8988T (cell line): ENCODE results near the gene TSHZ3.

ENCODE experiments used
- DNase-seq: peaks from one replicate; pipeline ENCODE4 v3.0.0; 2011

Gene TSHZ3

DNA sequence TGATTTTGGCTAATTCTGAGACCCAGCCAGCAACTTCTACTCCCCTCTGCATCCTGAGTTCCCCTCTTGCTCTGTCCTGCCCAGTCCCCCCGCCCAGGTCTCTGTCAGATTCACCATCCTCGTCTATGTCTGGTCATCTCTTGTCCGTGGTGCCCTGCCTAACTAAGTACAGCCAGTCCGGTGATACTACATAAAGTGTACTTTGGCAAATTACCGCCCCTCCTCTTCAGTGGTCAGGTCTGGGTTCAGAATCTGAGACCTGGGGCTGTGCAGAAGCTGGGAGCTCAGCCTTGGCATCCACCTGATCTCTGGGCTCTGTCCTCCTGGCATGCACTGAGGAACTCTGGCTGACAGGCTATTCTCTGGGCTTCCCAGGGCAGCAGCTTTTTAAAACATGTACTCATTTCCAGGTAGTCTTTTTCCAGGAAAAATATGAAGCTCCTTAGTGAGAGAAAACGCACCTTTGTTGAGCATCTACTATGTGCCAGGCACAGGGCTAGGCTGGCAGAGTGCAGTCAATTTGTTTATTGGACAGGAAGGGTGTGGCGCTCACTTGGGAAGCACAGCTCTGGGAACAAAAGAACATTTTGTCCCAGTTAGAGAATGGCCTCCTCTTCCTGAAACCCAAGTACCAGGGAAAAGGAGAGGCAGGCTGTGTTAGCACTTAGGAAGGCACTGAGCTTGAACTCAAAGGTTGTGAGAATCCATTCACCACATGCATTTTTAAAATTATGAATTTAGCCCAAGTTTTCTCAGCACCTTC is 88.9 kb downstream of the TSHZ3 start:
- DNase-seq: no peak

DNA sequence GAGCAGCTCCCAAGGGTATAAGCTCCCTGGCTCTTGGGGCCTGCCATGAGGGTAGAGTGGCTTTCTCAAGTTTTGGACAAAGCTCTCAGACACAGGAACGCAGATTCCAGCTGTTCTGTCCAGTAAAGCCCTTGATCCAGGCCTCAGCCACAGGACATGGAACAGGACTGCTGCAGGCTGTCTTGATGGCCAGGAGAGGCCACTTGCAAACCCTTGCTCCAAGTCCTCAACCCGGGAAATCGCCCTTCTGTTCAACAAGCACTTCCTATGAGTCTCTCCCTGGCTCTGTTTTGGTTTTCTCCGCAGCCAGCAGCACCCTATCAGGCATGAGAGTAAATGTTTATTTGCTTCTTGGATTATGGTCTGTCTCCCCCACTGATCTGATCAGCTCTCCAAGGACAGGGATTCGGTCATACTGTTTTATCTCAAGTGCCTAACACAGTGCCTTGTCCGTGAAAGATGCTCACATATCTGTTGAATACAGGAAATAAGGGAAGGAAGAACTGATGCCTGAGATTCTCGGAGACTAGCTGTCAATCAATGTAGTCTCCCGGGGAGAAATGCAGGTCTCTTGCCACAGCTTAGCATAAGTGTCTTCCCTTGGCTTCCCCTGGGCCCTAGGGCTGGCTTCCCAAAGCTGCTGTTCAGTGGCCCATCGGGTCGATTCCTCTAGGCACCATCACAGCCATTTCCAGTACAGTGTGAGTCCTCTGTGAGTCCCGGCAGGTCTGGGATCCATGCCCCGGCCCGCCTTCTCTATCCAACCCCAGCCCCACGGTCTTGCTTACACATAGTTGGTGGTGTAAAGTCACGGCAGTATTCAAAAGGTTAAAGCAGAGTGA is 90.8 kb downstream of the TSHZ3 start:
- DNase-seq: no peak

DNA sequence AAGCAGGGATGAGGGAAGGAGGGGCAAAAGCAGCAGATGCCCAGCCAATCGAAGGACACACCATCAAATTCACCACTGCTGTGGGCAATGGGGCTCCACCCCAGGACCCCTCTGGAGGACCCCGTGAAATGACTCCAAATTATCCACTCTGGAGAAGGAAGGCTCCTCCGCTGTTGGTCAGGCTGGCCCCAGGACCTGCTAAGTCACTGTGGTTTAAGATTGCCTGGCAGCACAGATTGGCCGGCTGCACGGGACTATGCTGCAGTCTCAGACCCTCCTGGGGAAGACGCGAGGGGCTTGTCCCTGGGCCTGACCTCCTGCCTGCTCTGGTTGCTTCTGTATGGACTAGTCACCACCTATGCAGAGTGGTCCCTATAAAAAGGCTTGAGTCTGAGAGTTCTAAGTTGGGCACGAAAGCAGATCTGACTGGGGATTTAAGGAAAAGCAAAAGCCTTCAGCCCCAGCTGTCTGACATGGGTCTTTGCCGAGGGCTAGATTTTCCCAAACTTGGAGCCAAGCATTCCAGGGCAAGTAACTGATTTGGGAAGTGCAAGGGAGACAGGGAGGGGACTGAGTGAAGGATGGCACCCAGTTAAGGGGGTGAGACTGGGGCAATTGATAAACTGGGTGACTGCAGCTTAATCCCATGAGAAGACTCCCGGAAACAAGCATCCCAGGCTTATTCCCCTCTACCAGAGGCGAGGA is 91.7 kb downstream of the TSHZ3 start:
- no peak for DNase-seq

DNA sequence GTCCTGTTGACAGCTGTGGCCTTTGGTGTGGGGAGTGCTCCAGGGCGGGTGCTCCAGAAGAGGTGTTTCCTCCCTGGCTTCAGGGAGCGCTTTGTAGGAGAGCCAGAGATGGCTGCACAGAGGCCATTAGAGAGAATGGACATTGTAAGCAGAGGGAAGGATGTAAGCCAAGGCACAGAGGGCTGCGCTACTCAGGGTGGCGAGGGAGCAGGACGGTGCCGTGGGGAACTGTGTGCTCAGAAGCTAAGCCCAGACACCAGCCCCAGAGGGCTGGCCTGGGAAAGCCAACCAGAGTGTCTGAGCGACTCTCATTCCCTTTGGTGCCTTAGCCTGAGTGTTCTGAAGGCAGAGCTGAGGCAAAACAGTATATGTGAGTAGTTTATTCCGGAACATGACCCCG is 92.2 kb downstream of the TSHZ3 start:
- DNase-seq: no peak

DNA sequence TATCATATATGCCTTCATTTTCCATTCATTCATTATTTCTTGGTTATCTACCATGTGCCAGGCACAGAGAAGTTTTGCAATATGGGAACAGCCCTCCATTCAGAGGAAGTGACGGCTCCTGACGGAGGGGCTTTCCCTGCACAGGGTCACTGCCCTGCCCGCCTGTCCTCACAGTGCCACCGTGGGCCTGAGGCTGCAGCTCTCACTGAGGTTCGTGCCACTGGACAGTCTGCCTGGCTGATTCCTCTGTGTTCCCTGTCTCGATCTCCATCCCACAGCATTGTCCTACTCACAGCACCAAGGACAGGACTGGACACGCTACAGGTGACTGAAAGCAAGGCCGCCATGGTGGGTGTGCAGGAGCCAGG is 92.7 kb downstream of the TSHZ3 start:
- no peak for DNase-seq

DNA sequence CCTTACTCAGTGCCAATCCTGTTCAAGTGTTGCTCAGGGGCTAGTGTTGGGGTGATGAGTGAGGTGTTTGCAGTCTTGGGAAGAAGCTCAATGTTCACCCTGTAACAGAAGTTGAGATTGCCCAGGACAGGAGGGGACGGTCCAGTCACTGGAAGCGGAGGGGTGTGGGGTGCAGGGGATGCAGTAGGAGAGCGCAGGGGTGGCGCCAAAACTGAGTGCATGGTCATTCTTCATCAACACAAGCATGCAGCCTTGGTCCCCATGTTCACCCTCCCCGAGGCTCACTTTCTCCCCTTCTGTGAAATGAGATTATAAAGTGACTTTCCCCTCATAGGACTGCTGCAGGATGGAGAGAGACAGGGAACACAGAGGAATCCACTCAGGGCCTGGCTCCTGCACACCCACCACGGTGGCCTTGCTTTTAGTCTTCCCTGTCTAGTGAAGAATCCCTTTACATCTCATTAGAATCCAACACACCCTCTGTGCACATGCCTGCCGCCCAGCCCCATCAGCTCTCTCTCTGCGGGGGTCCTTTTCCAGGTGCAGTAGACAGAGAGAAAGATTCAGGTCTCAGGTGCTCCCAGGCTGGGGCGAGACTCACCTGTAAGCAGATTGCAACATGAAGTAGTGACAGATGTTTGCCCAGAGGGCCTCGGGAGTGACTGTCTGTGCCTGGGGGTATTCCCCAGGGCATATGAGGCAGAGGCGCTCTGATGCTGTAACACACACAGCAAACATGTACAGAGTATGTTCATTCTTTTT is 93.2 kb downstream of the TSHZ3 start:
- no peak for DNase-seq

DNA sequence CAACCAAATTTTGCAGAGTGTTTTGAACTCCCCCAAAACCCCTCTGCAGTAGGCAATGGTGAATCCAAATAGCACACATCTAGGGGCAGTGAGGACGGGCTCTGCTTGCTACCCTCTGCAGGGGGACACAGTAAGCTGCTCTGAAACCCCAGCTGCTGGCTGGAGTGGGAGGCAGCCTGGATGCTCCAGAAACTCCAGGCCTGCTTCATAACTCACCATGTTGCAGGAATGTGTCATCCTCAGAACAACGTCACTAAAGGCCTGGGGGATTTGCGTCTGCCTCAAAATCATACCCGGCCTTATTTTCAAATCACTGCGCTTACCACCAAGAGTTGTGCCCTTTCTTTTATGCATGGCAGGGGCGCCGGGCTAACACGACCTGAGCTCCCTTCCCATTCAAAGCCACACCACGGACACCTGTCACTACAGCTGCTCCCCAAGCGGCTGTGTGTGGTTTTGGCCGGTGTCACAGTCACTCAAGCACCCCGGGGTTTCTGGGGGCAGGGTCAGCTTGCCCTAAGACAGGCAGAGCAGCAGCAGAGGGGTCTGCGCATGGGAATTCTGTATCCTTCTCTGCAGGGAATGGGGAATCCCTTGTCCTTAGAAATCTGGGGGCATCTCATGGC is 93.9 kb downstream of the TSHZ3 start:
- no peak for DNase-seq

DNA sequence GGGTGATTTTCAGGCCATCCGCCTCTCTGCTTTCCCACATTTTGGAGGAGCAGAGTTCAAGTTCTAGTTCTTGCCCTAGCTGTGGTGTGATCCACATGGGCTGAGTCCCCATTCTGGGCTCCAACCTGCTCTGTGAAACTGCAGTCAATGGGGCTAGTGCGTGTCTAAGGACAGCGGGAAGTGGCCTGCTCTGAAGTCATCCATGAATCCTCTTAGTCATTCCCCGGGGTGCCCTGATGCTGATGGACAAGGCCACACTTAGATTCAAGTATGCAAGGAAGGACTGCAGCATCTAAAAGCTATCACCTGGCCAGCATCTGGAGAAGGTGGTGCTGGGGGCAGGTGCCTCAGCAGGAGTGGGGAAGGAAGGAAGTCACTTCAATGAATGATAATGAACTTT is 94.6 kb downstream of the TSHZ3 start:
- no peak for DNase-seq

DNA sequence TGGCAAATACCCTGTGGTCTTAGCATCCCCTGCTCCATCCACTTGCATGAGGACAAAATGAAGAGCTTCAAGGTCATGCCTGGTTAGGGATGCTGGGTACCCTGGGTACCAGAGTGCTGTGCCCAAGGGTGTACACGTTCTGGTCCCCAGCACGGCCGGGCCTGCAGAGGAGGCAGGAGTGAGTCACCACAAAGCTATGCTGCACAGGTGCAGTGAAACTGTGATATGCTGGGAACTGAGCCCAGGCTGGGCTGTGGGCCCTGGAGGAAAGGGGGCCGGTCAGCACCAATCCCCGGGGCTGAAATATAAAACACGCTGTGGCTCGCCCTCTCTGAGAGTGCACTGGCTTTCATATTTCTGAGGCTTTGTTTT is 95.1 kb downstream of the TSHZ3 start:
- DNase-seq: peak; percentile 49

DNA sequence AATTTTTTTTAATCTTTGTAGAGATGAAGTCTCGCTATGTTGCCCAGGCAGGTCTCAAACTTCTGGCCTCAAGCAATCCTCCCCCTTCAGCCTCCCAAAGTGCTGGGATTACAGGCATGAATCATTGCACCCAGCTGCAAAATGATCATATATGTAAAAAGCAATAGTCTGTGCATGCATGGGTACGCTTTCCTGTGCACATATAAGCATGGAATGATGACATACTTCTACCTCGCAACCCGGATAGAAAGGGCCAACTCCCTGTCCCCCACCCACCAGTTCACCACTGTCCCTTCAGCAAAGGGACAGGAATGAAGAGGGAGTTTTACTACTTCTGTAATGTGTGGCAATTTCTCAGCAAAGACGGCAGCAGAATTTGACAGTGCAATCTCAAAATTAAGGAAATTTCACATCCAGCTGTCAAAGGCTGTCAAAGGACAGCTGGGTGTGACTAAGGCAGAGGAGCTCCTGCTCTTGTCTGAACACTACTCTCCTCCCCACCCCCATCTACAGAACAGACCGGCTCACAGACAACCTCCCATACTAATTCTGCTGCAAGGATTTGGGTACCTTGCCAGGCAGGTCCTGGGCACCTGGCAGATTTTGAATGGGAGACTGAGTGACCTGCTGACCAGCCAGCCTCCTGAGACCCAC is 95.6 kb downstream of the TSHZ3 start:
- no peak for DNase-seq

DNA sequence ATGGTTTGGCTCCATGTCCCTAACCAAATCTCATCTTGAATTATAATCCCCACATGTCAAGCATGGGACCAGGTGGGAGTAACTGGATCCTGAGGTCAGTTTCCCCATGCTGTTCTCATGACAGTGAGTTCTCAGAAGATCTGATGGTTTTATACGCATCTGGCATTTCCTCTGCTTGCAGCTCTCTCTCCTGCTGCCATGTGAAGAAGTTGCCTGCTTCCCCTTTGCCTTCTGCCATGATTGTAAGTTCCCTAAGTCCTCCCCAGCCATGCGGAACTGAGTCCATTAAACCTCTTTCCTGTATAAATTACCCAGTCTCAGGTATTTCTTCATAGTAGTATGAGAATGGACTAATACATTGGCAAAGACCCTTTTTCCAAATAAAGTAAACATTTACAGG is 96.8 kb downstream of the TSHZ3 start:
- DNase-seq: no peak

DNA sequence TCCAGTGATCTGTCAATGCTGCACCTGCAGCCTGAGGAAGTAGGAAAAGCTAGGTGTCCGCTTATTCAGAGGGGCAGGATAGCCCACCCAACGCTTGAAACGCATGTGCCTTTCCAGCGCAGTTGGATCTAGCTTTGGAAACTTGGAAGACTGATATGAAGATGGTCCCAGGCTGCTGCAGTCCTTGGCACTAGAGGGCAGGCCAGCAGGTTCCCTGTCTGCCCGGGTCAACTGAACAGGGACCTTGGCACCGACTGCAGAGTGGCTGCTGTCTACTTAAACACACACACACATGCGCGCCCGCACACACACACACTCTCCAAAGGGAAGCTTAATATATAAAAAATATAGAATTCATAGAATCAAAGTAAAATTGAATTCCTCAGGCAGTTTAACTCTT is 100.0 kb downstream of the TSHZ3 start:
- no peak for DNase-seq

DNA sequence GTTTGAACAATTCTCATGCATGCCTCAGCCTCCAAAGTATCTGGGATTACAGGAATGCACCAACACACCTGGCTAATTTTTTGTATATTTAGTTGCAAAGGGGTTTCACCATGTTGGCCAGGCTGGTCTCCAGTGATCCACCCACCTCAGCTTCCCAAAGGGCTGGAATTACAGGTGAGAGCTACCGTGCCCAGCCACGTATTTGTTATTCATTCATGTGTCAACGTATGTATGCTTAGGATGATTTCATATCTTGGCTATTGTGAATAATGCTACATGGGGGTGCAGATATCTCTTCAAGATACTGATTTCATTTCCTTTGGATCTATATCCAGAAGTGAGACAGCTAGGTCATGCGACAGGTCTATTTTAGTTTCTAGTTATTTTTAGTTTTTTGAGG is 113.4 kb downstream of the TSHZ3 start:
- no peak for DNase-seq

DNA sequence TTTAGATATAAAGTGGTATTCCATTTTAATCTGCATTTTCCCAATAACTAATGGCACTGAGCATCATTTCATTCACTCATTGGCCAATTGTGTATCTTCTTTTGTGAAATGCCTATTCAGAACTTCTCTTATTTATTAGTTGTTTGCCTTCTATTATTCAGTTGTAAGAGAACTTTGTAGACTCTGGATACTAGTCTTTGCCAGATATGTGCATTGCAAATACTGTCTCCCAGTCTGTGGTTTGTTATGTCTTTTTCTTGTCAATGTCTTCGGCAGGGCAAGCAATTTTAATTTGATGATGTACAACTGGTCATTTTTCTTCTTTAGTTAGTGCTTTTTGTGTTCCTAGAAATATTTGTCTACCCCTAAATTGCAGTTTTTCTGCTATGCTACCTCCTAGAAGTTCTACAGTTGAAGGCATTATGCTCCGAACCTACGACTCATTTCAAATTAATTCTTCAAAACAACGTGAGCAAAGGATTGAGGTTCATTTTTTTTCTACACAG is 115.9 kb downstream of the TSHZ3 start:
- DNase-seq: no peak

DNA sequence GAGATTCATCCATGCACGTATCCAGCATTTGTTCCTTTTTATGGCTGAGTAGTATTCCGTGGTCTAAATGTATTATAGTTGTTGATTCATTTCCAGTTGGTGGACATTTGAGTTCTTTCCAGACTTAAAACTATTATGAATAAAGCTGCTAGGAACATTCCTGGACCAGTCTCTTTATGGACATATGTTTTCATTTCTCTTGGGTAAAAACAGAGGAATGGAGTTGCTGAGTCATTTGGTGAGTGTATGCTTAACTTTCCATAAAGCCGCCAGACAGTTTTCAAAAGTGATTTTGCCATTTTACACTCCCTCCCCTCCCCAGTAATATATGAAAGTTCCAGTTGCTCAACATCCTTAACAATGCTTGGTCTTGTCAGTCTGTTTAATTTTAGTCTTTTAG is 116.4 kb downstream of the TSHZ3 start:
- DNase-seq: no peak

DNA sequence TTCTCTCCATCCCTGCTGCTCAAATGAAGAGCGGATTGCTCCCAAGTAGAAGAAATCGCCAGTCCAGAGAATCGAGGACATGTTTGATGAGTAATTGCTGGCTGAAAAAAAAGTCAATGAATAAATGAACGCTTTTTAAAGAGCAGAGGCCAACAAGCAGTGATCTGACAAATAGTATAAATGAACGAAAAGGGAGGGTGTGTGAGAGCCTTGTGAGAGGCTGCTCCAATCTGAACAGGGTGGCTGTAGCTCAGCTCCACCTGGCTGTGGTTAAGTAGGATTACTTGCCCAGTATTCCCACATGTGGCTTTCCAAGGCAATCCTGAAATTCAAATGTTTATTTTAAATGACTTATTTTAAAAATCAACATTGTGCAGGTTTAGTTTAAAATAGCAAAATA is 117.1 kb downstream of the TSHZ3 start:
- DNase-seq: no peak

DNA sequence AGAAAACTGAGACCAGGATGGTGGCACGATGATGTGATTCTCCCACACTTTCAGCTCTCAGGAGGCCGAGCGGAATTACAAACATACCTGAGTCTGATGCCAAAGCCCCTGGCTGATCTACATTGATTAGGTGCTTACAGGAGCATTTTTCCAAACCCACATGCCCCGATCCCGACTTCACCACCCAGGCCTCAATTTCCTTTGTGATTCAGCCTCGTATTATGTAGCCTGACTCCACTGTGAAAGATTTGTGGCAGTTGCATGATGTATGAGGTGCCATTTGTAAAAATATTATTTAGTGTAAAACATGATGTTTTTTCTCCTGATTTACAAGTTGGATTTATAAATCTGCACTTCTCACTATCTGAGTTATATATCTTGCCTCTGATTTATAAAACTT is 118.0 kb downstream of the TSHZ3 start:
- DNase-seq: no peak

DNA sequence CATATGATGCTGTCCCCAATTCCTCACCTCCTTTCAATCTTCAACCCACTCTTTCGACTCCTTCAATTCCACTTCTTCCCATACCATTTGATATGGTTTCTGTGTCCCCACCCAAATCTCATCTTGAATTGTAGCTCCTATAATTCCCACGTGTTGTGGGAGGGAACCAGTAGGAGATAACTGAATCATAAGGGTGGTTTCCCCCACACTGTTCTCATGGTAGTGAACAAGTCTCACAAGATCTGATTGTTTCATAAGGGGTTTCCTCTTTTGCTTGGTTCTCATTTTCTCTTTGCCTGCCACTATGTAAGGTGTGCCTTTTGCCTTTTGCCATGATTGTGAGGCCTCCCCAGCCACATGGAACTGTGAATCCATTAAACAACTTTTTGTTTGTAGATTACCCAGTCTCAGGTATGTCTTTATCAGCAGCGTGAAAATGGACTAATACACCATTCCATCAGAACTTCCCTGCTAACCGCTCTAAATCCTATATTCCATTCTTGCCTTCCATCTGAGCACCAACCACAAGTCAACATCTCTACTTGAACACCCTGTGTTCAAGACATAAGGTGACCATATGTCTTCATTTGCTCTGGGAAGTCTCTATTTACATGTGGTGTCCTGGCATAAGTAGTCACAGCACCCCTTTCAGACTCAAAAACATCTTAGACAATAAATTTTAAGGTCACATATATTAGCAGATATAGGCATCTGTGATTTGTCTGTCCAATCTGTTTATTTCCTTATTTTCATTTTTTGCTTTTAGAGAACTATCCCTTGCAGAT is 122.9 kb downstream of the TSHZ3 start:
- no peak for DNase-seq
